K562 (cell line): ENCODE measurements around the gene ITGAD. TPM values are rescaled to one million over a fixed set of nuclear protein-coding genes. Genes with fewer than 3 reads are reported as not detected.

Experiments used
- E2F4 ChIP-seq: sonication (generic); formaldehyde crosslinking; IDR thresholded peaks from 2 replicates; pipeline ENCODE4 v1.8.0; 2022; ENCODE audit warnings: mild to moderate bottlenecking, low read depth, missing genetic modification reagents
- FIP1L1 ChIP-seq: fragments of 200-400 bp; formaldehyde crosslinking; IDR thresholded peaks from 2 replicates; pipeline ENCODE4 v1.6.1; 2018; ENCODE audit warnings: mild to moderate bottlenecking, low read depth, low read length; ENCODE audit not compliant: poor library complexity, severe bottlenecking
- FOXK2 ChIP-seq, 2 experiments: fragments of 450-650 bp; IDR thresholded peaks in 1 of 2; conservative IDR thresholded peaks in 1 of 2; 2 replicates each; pipeline ENCODE4 v1.6.1; 2016; ENCODE audit warnings: low read depth in 2 of 2, mild to moderate bottlenecking in 1 of 2
- HMGN3 ChIP-seq: IDR thresholded peaks from 2 replicates; pipeline ENCODE4 v1.6.1; 2011; ENCODE audit warnings: borderline replicate concordance, low read depth, mild to moderate bottlenecking, mixed read lengths, low read length; ENCODE audit not compliant: insufficient read length; ENCODE audit errors: extremely low read depth
- MEF2A ChIP-seq: IDR thresholded peaks from 2 replicates; pipeline ENCODE4 v1.6.1; 2011; ENCODE audit warnings: low read depth, mild to moderate bottlenecking, low read length, moderate library complexity; ENCODE audit not compliant: control insufficient read depth
- RB1 ChIP-seq: fragments of 450-650 bp; IDR thresholded peaks from 2 replicates; pipeline ENCODE4 v1.6.1; 2017; ENCODE audit warnings: low read depth, mild to moderate bottlenecking
- RBM17 ChIP-seq: fragments of 200-400 bp; formaldehyde crosslinking; IDR thresholded peaks from 2 replicates; pipeline ENCODE4 v1.6.1; 2017; ENCODE audit warnings: low read depth, mild to moderate bottlenecking, low read length, borderline replicate concordance
- SMARCC2 ChIP-seq: fragments of 450-650 bp; IDR thresholded peaks from 2 replicates; pipeline ENCODE4 v1.6.1; 2017; ENCODE audit warnings: antibody characterized with exemption, moderate library complexity, mild to moderate bottlenecking, low read depth
- TRIM24 ChIP-seq, 2 experiments: fragments of 450-650 bp; IDR thresholded peaks; 2 replicates each; pipeline ENCODE4 v1.6.1; 2016
- polyA plus RNA-seq, 8 experiments: library from polyadenylated mRNA; depleted of rRNA in 4 of 8; stranded (reverse) in 5 of 8; unstranded in 3 of 8; fragments of >200 nt; fragmentation: Nextera tagmentation in 2 of 8; fragmentation: Illumina TruSeq in 1 of 8; extraction: Ambion mirVana in 2 of 8; extraction: Trizol in 1 of 8; gene quantifications; 2 replicates each; pipeline versions ENCODE4 v1.2.1 to v1.2.3, GENCODE V29; 2011 to 2014; ENCODE audit warnings: inconsistent platforms in 1 of 8, missing spikeins in 1 of 8
- total RNA-seq, 7 experiments: library from RNA; depleted of rRNA in 6 of 7; stranded (reverse); fragments of >200 nt in 6 of 7; fragmentation: Illumina TruSeq in 2 of 7; extraction: Trizol in 2 of 7; gene quantifications; 2 replicates each; pipeline versions ENCODE4 v1.2.1 to v1.2.3, GENCODE V29; 2011 to 2021; ENCODE audit warnings: low replicate concordance in 1 of 7
- TF ChIP-seq, protein P1 (sequence below), 2 experiments: fragments of 450-650 bp in 1 of 2; sonication (generic) in 1 of 2; formaldehyde crosslinking in 1 of 2; IDR thresholded peaks; 2 replicates each; pipeline versions ENCODE4 v1.7.1 to v1.9.0; 2016 to 2022; ENCODE audit warnings: inconsistent platforms in 1 of 2, mild to moderate bottlenecking in 1 of 2, missing genetic modification reagents in 1 of 2
- TF ChIP-seq, protein P2 (sequence below): fragments of 450-650 bp; IDR thresholded peaks from 2 replicates; pipeline ENCODE4 v1.6.1; 2017; ENCODE audit warnings: mild to moderate bottlenecking, moderate library complexity
- TF ChIP-seq, protein P3 (sequence below): fragments of 250-450 bp; sonication (Bioruptor Pico); IDR thresholded peaks from 2 replicates; pipeline ENCODE4 v1.8.0; 2022; ENCODE audit warnings: inconsistent platforms

Gene ITGAD
- total and polyA plus RNA-seq, 9 of the 15 experiments (the other 6 are each of a cell fraction or from before 2014, with no cell fraction given) = not detected

GRCh38 chr16:31459687-31460581, 66.8 kb downstream of the ITGAD start (continued):
- TF ChIP-seq, protein P1, sequence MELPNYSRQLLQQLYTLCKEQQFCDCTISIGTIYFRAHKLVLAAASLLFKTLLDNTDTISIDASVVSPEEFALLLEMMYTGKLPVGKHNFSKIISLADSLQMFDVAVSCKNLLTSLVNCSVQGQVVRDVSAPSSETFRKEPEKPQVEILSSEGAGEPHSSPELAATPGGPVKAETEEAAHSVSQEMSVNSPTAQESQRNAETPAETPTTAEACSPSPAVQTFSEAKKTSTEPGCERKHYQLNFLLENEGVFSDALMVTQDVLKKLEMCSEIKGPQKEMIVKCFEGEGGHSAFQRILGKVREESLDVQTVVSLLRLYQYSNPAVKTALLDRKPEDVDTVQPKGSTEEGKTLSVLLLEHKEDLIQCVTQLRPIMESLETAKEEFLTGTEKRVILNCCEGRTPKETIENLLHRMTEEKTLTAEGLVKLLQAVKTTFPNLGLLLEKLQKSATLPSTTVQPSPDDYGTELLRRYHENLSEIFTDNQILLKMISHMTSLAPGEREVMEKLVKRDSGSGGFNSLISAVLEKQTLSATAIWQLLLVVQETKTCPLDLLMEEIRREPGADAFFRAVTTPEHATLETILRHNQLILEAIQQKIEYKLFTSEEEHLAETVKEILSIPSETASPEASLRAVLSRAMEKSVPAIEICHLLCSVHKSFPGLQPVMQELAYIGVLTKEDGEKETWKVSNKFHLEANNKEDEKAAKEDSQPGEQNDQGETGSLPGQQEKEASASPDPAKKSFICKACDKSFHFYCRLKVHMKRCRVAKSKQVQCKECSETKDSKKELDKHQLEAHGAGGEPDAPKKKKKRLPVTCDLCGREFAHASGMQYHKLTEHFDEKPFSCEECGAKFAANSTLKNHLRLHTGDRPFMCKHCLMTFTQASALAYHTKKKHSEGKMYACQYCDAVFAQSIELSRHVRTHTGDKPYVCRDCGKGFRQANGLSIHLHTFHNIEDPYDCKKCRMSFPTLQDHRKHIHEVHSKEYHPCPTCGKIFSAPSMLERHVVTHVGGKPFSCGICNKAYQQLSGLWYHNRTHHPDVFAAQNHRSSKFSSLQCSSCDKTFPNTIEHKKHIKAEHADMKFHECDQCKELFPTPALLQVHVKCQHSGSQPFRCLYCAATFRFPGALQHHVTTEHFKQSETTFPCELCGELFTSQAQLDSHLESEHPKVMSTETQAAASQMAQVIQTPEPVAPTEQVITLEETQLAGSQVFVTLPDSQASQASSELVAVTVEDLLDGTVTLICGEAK (IDR thresholded peaks at IDR 0.05) = peak; percentile 64
- TF ChIP-seq, protein P1 (CRISPR knock-in tag; IDR thresholded peaks at IDR 0.05) = no peak
- TF ChIP-seq FIP1L1 (no peak), HMGN3 (no peak), MEF2A (no peak), RBM17 (no peak), RB1 (no peak), TRIM24 (IDR thresholded peaks at IDR 0.05) (no peak), FOXK2 (conservative IDR thresholded peaks at IDR 0.05 in 1 of 2, IDR thresholded peaks at IDR 0.05 in 1 of 2; ENCODE audit: low read depth in 2 of 2) (peak in 1 of 2 experiments; percentile 28; a peak in 1 of 4 replicates), SMARCC2 (0 out of 2 replicates have a peak, but pooled peaks have one; percentile 36), E2F4 (no peak)
- TF ChIP-seq, protein P2, sequence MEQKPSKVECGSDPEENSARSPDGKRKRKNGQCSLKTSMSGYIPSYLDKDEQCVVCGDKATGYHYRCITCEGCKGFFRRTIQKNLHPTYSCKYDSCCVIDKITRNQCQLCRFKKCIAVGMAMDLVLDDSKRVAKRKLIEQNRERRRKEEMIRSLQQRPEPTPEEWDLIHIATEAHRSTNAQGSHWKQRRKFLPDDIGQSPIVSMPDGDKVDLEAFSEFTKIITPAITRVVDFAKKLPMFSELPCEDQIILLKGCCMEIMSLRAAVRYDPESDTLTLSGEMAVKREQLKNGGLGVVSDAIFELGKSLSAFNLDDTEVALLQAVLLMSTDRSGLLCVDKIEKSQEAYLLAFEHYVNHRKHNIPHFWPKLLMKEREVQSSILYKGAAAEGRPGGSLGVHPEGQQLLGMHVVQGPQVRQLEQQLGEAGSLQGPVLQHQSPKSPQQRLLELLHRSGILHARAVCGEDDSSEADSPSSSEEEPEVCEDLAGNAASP = no peak
- TF ChIP-seq, protein P3, sequence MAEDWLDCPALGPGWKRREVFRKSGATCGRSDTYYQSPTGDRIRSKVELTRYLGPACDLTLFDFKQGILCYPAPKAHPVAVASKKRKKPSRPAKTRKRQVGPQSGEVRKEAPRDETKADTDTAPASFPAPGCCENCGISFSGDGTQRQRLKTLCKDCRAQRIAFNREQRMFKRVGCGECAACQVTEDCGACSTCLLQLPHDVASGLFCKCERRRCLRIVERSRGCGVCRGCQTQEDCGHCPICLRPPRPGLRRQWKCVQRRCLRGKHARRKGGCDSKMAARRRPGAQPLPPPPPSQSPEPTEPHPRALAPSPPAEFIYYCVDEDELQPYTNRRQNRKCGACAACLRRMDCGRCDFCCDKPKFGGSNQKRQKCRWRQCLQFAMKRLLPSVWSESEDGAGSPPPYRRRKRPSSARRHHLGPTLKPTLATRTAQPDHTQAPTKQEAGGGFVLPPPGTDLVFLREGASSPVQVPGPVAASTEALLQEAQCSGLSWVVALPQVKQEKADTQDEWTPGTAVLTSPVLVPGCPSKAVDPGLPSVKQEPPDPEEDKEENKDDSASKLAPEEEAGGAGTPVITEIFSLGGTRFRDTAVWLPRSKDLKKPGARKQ = no peak
